Measurements from ENCODE around the gene EXOC3L2.

GRCh38 chr19:45168767-45169351 is 76.3 kb downstream of the EXOC3L2 start:
- no peak for TF ChIP-seq CTCF (IDR thresholded peaks at IDR 0.05)
- TF ChIP-seq USF2 (IDR thresholded peaks at IDR 0.05; ENCODE audit: borderline replicate concordance, low read depth, low read length) = no peak
- no peak for TF ChIP-seq POLR2AphosphoS5 (IDR thresholded peaks at IDR 0.05; ENCODE audit: low read depth, low read length)
- no peak for TF ChIP-seq NFIC (IDR thresholded peaks at IDR 0.05; ENCODE audit: borderline replicate concordance)
- no peak for TF ChIP-seq PBX3 (IDR thresholded peaks at IDR 0.05)
- no peak for TF ChIP-seq FOXJ3 (CRISPR knock-in tag; IDR thresholded peaks at IDR 0.05)
- no peak for TF ChIP-seq FOSL2 (IDR thresholded peaks at IDR 0.05; ENCODE audit: borderline replicate concordance, low read depth)
- TF ChIP-seq ZBTB33 (IDR thresholded peaks at IDR 0.05; ENCODE audit: borderline replicate concordance, low read depth) = no peak
- TF ChIP-seq TEAD4 (IDR thresholded peaks at IDR 0.05; ENCODE audit: borderline replicate concordance, insufficient read depth) = no peak
- no peak for TF ChIP-seq MXI1 (IDR thresholded peaks at IDR 0.05; ENCODE audit: low read depth, low read length)
